Activated CD8-positive, alpha-beta memory T cell treated with anti-CD3 and anti-CD28 coated beads for 4 hours (primary cell): ENCODE results near the gene CCN6.

Source experiments
- DNase-seq, 2 donors: peaks; one replicate each; pipeline ENCODE4 v3.0.0-alpha.2; 2020; ENCODE audit warnings: low read depth in 2 of 2

CCN6 gene

GRCh38 chr6:112054001-112054400 is at the start of gene CCN6:
CCN6 (plus strand) TSS chr6:112054104; CDS start chr6:112054358, 254 bp downstream.
- no peak for DNase-seq

- no peak for DNase-seq
These were observed 49.5 kb upstream of the CCN6 start for GRCh38 chr6:112004201-112005012.

- no peak for DNase-seq
These were observed 48.9 kb upstream of the CCN6 start for GRCh38 chr6:112005013-112005371.

- DNase-seq = no peak
These were observed 46.6 kb upstream of the CCN6 start for GRCh38 chr6:112007254-112007653.

GRCh38 chr6:112007805-112008204 is 46.1 kb upstream of the CCN6 start:
- DNase-seq = no peak

- no peak for DNase-seq
These were observed 45.4 kb upstream of the CCN6 start for GRCh38 chr6:112008482-112008881.

GRCh38 chr6:112010328-112010727 is 43.6 kb upstream of the CCN6 start:
- no peak for DNase-seq

- no peak for DNase-seq
These were observed 40.9 kb upstream of the CCN6 start for GRCh38 chr6:112013051-112013450.

GRCh38 chr6:112014483-112014882 is 39.4 kb upstream of the CCN6 start:
- no peak for DNase-seq

- no peak for DNase-seq
These were observed 38.2 kb upstream of the CCN6 start for GRCh38 chr6:112015725-112016124.

GRCh38 chr6:112016320-112016719 is 37.6 kb upstream of the CCN6 start:
- no peak for DNase-seq

- no peak for DNase-seq
These were observed 36.7 kb upstream of the CCN6 start for GRCh38 chr6:112017169-112017568.

- no peak for DNase-seq
These were observed 36.0 kb upstream of the CCN6 start for GRCh38 chr6:112017760-112018537.

- no peak for DNase-seq
These were observed 35.1 kb upstream of the CCN6 start for GRCh38 chr6:112018619-112019416.

GRCh38 chr6:112019589-112019988 is 34.3 kb upstream of the CCN6 start:
- no peak for DNase-seq

GRCh38 chr6:112021691-112022310 is 32.1 kb upstream of the CCN6 start:
- DNase-seq = no peak

- DNase-seq = no peak
These were observed 31.2 kb upstream of the CCN6 start for GRCh38 chr6:112022749-112023148.

- DNase-seq = no peak
These were observed 29.4 kb upstream of the CCN6 start for GRCh38 chr6:112024464-112024863.

GRCh38 chr6:112026933-112027332 is 27.0 kb upstream of the CCN6 start:
- no peak for DNase-seq

GRCh38 chr6:112027942-112028674 is 25.8 kb upstream of the CCN6 start:
- DNase-seq = peak in 1 of 2 donors; percentile 19
